GM13976 (cell line): Measurements from ENCODE around the gene FDX1.

ENCODE experiments used
- DNase-seq: peaks from one replicate; pipeline ENCODE4 v3.0.0; 2012; ENCODE audit warnings: low spot score
- in situ Hi-C: fragments of 300-500 bp; cut with MboI; formaldehyde crosslinking; loops from one replicate; pipeline ENCODE4 v1.12.0; 2022; ENCODE audit warnings: low sequenced_read_pairs, mixed read lengths, inconsistent platforms; ENCODE audit not compliant: unreplicated experiment
- TF ChIP-seq, protein P1 (sequence below): IDR thresholded peaks from 2 replicates; pipeline ENCODE4 v1.5.1; 2012; ENCODE audit warnings: borderline replicate concordance, mild to moderate bottlenecking; ENCODE audit not compliant: insufficient read depth; ENCODE audit errors: extremely low read depth, missing control alignments, control extremely low read depth

FDX1 gene

DNA sequence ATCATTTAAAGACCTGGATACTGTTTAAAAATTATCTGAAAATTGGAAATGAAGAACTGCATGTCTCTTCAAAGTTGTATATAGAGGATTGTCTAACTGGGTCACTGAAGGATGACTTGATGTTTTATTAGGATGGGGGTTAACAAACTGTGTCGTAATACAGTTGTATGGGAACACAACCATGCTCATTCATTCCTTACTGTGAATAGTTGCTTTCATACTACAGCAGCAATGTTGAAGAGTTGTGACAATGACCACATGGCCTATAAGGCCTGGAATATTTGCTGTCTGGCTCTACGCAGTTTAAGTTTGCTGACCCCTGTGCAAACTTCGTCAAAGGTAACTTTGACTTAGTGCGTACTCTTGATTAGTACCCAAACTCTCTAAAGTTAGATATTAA lies 38.4 kb downstream of the FDX1 start:
- in situ Hi-C loops = loop anchor here (25.0 kb wide), 1 partner anchor 969 kb away; no protein-coding TSS in a partner anchor
- DNase-seq = no peak
- TF ChIP-seq, protein P1, sequence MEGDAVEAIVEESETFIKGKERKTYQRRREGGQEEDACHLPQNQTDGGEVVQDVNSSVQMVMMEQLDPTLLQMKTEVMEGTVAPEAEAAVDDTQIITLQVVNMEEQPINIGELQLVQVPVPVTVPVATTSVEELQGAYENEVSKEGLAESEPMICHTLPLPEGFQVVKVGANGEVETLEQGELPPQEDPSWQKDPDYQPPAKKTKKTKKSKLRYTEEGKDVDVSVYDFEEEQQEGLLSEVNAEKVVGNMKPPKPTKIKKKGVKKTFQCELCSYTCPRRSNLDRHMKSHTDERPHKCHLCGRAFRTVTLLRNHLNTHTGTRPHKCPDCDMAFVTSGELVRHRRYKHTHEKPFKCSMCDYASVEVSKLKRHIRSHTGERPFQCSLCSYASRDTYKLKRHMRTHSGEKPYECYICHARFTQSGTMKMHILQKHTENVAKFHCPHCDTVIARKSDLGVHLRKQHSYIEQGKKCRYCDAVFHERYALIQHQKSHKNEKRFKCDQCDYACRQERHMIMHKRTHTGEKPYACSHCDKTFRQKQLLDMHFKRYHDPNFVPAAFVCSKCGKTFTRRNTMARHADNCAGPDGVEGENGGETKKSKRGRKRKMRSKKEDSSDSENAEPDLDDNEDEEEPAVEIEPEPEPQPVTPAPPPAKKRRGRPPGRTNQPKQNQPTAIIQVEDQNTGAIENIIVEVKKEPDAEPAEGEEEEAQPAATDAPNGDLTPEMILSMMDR = no peak

DNA sequence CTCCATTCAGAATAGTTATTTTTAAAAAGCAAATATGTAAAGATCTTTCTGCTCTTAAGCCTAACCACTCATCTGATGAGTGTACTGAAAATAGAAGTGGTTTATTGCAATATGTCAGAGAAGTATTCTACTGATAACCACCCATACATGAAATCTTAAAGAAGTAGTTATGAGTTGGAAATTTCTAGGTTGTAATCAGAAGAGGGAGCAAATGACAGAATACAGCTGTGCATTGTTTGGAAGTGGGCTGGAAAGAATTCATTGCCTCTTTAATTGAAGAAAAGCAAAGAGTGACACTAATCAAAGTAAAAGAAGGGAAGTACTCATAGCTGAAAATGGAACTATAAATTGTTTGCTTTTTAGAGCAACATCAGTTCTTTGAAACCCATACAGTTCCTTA lies 39.4 kb downstream of the FDX1 start:
- TF ChIP-seq, protein P1 = no peak
- in situ Hi-C loops = loop anchor here (25.0 kb wide), 1 partner anchor 968 kb away; no protein-coding TSS in a partner anchor
- DNase-seq = no peak

DNA sequence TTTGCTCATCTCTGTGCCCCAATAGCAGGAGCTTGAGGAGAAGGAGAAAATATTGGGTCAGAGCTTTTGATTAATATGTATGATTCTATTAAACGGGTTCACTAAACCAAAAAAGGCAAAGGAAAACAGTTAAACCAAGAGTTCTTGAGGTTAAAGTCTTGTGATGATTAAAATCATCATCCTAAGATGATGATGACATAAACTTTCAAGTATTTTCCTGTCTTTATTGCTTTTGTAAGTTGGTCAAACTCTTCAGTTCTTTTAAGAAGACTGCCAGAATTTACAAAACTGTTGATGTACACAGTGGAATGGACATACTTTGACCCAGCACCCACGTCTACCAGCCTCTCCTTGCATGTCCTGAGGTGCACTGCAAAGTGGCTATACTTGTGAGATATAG lies 41.0 kb downstream of the FDX1 start:
- DNase-seq = no peak
- in situ Hi-C loops = loop anchor here (25.0 kb wide), 1 partner anchor 967 kb away; no protein-coding TSS in a partner anchor
- TF ChIP-seq, protein P1 = no peak

DNA sequence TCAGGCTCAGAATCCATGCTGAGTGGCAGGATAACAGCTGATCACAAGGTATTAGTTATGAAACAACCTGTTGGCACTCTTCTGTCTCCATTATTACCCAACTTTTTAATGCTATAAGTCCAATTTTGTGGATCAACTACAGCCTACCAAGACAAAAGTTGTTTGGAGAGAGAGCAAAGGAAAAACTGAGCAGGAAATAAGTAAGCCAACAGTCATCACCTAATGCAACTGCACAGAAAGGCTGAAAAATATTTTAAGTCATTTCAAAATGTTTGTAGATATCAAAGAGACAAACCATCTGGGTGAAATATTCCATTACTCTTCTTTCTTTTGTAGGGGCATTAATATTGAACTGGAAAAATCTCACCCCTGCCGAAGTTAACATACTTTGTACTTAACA lies 41.6 kb downstream of the FDX1 start:
- in situ Hi-C loops = loop anchor here (25.0 kb wide), 1 partner anchor 966 kb away; no protein-coding TSS in a partner anchor

DNA sequence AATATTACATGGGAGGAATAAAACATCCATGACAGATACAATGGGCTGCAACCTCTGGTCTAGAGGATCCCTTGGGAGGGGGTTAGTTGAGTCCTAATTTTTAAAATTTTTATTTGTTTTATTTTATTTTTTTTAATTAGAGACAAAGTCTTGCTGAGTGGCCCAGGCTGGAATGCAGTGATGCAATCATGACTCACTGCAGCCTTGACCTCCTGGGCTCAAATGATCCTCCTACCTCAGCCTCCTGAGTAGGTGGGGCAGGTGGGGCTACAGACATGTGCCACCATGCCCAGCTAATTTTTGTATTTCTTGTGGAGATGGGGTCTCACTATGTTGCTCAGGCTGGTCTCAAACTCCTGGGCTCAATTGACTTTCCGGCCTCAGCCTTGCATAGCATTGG lies 43.1 kb downstream of the FDX1 start:
- in situ Hi-C loops = loop anchor here (25.0 kb wide), 1 partner anchor 964 kb away; no protein-coding TSS in a partner anchor
- no peak for DNase-seq
- TF ChIP-seq, protein P1 = no peak

More for the DNA sequence above, 41.6 kb downstream of the FDX1 start:
- TF ChIP-seq, protein P1 = no peak
- DNase-seq = no peak

DNA sequence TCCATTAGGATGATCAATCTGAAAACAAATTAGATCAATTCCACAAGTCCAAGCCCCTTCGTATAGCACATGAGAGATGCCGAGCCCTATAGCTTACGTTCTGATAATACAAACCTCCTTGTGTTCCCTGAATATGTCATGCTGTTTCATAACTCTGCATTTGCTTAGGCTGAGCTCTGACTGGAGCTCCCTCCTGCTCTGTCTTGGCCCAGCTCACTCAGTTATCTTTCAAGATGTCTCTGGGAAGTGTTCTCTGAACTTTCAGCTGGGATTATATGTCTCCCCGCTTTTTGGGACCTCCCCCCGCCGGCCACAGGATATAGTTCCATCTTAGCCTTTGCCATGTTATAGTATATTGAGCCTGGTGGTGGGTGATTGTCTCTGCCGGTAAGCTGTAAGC lies 44.0 kb downstream of the FDX1 start:
- no peak for DNase-seq
- in situ Hi-C loops = loop anchor here (25.0 kb wide), 1 partner anchor 964 kb away; no protein-coding TSS in a partner anchor
- TF ChIP-seq, protein P1 = no peak
